LNCaP clone FGC (cell line): ENCODE data around the gene FIBCD1.
"Not testable (repeated sequence)": the region's sequence is repeated elsewhere in the genome, so short reads cannot be mapped to it uniquely, and the experiment has no call there.

Source experiments
- DNase-seq: peaks from one replicate; pipeline ENCODE4 v3.0.0-alpha.2; 2011; ENCODE audit warnings: low read depth
- H3K4me3 ChIP-seq: 2 replicates; pipeline ENCODE4 v1.5.1; 2011; ENCODE audit warnings: mild to moderate bottlenecking, low read depth, low read length, control low read depth
- TF ChIP-seq, protein P1 (sequence below): IDR thresholded peaks from 2 replicates; pipeline ENCODE4 v1.5.1; 2012; ENCODE audit warnings: mild to moderate bottlenecking; ENCODE audit not compliant: control insufficient read depth, insufficient read depth; ENCODE audit errors: extremely low read depth

The FIBCD1 gene

GRCh38 chr9:130960522-130961378 lies 21.7 kb upstream of the FIBCD1 start:
- no peak overlapping the region for H3K4me3 ChIP-seq
- DNase-seq = no peak
- TF ChIP-seq, protein P1, sequence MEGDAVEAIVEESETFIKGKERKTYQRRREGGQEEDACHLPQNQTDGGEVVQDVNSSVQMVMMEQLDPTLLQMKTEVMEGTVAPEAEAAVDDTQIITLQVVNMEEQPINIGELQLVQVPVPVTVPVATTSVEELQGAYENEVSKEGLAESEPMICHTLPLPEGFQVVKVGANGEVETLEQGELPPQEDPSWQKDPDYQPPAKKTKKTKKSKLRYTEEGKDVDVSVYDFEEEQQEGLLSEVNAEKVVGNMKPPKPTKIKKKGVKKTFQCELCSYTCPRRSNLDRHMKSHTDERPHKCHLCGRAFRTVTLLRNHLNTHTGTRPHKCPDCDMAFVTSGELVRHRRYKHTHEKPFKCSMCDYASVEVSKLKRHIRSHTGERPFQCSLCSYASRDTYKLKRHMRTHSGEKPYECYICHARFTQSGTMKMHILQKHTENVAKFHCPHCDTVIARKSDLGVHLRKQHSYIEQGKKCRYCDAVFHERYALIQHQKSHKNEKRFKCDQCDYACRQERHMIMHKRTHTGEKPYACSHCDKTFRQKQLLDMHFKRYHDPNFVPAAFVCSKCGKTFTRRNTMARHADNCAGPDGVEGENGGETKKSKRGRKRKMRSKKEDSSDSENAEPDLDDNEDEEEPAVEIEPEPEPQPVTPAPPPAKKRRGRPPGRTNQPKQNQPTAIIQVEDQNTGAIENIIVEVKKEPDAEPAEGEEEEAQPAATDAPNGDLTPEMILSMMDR = no peak

- DNase-seq = no peak
- TF ChIP-seq, protein P1 = no peak
- no peak overlapping the region for H3K4me3 ChIP-seq
These were observed 20.8 kb upstream of the FIBCD1 start for GRCh38 chr9:130959809-130960334.

DNA sequence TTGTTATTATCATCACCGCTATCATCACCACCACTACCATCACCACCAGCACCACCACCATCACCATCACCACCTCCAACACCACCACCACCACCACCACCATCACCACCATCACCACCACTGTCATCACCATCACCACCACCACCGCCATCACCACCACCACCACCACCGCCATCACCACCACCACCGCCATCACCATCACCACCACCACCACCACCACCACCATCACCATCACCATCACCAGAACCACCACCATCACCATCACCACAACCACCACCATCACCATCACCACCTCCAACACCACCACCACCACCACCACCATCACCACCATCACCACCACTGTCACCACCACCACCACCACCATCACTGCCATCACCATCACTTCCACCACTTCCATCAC lies 19.5 kb upstream of the FIBCD1 start:
- H3K4me3 ChIP-seq, DNase-seq: not testable (repeated sequence)

DNA sequence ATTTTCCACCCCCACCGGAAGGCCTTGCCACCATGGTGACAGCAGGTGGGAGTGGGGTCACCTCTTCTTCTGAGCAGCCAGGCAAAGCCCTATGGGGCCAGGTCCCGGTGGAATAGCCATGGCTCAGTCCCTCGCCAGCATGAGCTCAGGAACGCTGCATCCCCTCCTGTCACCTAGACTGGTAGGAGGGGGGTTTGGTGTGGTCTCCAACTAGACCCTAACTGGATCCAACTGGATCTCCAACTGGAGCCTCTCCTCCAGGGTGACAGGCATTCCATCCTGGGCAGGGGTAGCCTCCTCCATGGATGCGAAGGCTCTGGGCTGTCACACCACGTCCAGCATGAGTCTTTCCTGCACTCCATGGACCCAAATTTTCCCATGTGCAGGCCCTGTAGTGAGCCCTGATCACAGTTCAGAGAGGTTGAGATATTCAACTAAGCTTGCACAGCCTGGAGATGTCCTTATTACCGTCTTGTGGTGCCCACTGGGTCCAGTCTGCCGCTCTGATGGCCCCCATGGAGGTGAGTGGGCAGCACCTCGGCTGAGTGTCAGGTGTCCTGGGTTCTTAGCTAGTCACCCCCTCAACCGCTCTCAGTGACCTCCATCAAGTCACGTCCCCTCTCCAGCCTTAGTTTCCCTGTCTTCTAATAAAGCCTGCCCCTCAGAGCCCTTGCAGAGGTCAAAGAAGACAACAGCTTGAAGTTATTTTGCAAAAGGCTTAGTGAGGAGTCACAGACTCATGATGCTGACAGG lies 18.6 kb upstream of the FIBCD1 start:
- no peak for DNase-seq
- no peak overlapping the region for H3K4me3 ChIP-seq
- TF ChIP-seq, protein P1 = no peak

- DNase-seq = no peak
- TF ChIP-seq, protein P1 = no peak
- no peak overlapping the region for H3K4me3 ChIP-seq
These were observed 17.8 kb upstream of the FIBCD1 start for GRCh38 chr9:130956636-130957450.

- no peak overlapping the region for H3K4me3 ChIP-seq
- no peak for DNase-seq
- TF ChIP-seq, protein P1 = no peak
These were observed 17.0 kb upstream of the FIBCD1 start for GRCh38 chr9:130955947-130956621.

DNA sequence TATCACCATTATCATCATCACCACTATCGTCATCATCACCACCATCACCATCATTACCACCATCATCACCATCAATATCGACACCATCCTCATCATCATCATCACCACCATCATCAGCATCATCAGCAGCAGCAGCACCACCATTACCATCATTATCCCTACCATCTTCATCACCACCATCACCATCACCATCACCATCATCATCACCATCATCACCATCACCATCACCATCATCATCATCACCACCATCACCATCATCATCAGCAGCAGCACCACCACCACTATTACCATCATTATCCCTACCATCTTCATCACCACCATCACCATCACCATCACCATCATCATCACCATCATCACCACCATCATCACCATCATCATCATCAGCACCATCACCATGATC lies 15.9 kb upstream of the FIBCD1 start:
- DNase-seq, H3K4me3 ChIP-seq: not testable (repeated sequence)
